Gastrocnemius medialis (tissue), 4 donors: Measurements from ENCODE around the gene PBX1.

ENCODE experiments used
- CTCF ChIP-seq, 5 experiments: fragments of 450-650 bp in 3 of 5; fragments of 200-600 bp in 2 of 5; sonication (generic) in 2 of 5; IDR thresholded peaks in 4 of 5; conservative IDR thresholded peaks in 1 of 5; 1 replicate in 4 of 5; 2 replicates in 1 of 5; pipeline ENCODE4 v1.5.1; 2016 to 2019; ENCODE audit warnings: antibody characterized with exemption in 5 of 5, mild to moderate bottlenecking in 3 of 5, moderate library complexity in 3 of 5
- POLR2A ChIP-seq, 2 donors: fragments of 450-650 bp; IDR thresholded peaks; one replicate each; pipeline ENCODE4 v1.6.1; 2017; ENCODE audit warnings: antibody characterized with exemption in 2 of 2, mild to moderate bottlenecking in 2 of 2, moderate library complexity in 2 of 2

DNA sequence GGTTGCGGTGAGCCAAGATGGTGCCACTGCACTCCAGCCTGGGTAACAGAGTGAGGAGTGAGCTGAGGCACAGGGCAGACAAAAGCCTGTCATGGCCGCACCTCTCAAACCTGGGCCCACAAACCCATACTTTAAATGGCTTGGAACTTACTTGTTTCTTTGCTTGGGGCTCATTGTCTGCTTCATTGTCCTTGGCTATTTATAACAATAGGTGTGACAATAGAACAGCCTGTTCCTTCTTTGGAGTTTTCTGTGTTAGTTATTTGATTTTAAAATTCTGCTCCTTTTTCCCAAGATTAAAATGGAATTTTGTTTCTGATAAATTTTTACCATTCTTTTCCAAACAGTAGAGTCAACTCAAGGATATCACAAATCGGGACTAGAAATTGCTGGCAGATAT is 94.7 kb downstream of the PBX1 start:
- TF ChIP-seq POLR2A (IDR thresholded peaks at IDR 0.05) (no peak), CTCF (IDR thresholded peaks at IDR 0.05 in 4 of 5, conservative IDR thresholded peaks at IDR 0.05 in 1 of 5) (no peak)
